Measurements from ENCODE around the gene P3H3.
"Not testable (repeated sequence)": the region's sequence is repeated elsewhere in the genome, so short reads cannot be mapped to it uniquely, and the experiment has no call there.

Gene P3H3

DNA sequence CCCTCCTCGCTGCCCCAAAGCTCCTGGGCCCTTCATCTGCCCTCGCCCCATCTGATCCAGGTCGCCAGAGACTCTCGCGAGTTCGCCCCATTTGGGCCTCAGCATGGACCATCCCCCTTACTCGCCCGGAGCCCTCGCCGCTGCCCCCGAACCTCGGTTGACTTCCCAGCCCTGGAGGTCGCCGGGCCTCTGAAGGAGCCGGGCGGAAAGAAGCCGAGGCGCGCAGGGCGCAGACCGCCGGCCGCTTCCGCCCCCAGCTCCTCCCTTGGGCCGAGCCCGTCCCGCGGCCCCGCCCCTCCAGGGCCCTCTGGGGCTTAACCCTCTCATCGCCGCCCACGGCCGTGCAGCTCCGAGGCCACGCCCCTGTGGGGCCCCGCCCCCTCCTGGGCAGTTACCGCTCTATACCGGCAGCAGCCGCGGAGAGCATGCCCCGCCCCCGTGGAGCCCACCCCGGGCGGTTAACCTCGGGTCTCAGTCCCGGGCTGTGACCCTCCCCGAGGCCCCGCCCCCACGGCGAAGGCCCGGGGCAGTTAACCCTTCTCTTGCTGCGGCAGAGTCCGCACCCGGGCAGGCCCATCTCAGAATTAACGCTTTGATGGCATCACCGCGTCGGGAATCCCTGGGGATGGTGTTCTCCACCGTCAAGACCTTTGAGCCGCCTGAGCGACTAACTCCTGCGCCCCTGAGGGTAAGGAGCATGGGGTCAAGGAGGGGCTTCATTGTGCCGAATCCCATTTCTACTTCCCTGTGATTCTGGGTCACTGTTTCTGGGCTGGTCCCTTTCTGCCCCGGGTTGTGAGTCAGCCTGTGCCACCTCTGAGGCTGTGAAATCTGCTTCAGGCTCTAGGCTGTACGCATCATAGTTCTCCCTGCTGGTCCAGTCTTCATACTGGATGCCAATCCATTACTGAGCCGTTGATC is 45.1 kb downstream of the P3H3 start, which contains the start of gene SPSB2:
Gene SPSB2, minus strand, starts transcription at position 210 of the 921 bp plus-strand sequence. CDS start 402 bp downstream, outside the sequence.
- Histone ChIP-seq H3K27ac (ENCODE audit: low read length) (peak within 1 kb of the TSS; percentile 41), H3K36me3 (ENCODE audit: control insufficient read depth, low read depth, low read length) (peaks cover 19% of the 10 kb centered on the region), H3K9ac (ENCODE audit: low read length) (peak within 1 kb of the TSS; percentile 62), H3K4me1 (ENCODE audit: control insufficient read depth, low read depth, low read length) (peaks cover 7% of the 10 kb centered on the region), H3K27me3 (ENCODE audit: control insufficient read depth, insufficient read depth, low read length) (no peaks in the 10 kb centered on the region), H3K4me3 (ENCODE audit: low read length) (peak within 1 kb of the TSS; percentile 83), H3K9me3 (ENCODE audit: control insufficient read depth, low read depth, low read length) (no peaks in the 10 kb centered on the region)

DNA sequence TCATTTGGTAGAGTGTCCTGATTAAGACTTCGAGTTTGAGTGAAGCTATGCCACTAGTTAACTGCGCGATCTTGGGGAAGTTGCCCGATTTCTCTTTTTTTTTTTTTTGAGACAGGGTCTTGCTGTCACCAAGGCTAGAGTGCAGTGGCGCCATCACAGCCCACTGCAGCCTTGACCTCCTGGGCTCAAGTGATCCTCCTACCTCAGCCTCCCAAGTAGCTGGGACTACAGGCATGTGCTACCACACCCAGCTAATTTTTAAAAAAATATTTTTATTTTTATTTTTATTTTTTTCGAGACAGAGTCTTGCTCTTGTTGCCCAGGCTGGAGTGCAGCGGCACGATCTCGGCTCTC is 45.8 kb downstream of the P3H3 start:
- Histone ChIP-seq H3K9ac (ENCODE audit: low read length) (peak overlapping the region; percentile 62), H3K36me3 (ENCODE audit: control insufficient read depth, low read depth, low read length) (peaks cover 19% of the 10 kb centered on the region), H3K27ac (ENCODE audit: low read length) (peak overlapping the region; percentile 41)

DNA sequence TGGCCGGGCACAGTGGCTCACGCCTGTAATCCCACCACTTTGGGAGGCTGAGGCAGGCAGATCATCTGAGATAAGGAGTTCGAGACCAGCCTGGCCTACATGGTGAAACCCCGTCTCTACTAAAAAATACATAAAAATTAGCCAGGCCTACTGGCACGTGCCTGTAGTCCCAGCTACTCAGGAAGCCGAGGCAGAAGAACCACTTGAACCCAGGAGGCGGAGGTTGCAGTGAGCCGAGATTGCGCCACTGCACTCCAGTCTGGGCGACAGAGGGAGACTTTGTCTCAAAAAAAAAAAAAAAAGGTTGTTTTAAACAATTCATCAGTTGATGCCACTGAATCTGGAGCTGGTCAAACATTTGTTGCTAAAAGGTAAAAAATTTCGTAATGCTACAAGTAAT is 51.6 kb downstream of the P3H3 start:
- not testable (repeated sequence) for H3K36me3 ChIP-seq (ENCODE audit: control insufficient read depth, low read depth, low read length); H3K4me1 ChIP-seq (ENCODE audit: control insufficient read depth, low read depth, low read length); H3K9ac ChIP-seq (ENCODE audit: low read length); H3K27me3 ChIP-seq (ENCODE audit: control insufficient read depth, insufficient read depth, low read length); H3K4me3 ChIP-seq (ENCODE audit: low read length); H3K9me3 ChIP-seq (ENCODE audit: control insufficient read depth, low read depth, low read length); H3K27ac ChIP-seq (ENCODE audit: low read length)

More for the DNA sequence above, 45.8 kb downstream of the P3H3 start:
- H3K4me1 ChIP-seq (ENCODE audit: control insufficient read depth, low read depth, low read length); H3K27me3 ChIP-seq (ENCODE audit: control insufficient read depth, insufficient read depth, low read length); H3K9me3 ChIP-seq (ENCODE audit: control insufficient read depth, low read depth, low read length): not testable (repeated sequence)
- H3K4me3 ChIP-seq (ENCODE audit: low read length): peak overlapping the region; percentile 80

DNA sequence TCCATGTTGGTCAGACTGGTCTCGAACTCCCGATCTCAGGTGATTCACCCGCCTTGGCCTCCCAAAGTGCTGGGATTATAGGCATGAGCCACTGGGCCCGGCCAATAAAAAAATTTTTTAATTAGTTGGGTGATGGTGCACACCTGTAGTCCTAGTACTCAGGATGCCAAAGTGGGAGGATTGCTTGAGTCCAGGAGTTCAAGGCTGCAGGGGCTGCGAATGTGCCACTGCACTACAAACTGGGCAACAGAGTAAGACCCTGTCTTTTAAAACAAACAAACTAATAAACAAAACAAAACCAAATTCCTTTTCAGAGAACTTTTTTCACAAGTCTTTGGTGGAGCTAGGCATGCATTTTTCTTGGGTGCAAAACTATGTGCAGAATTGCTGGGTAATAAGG is 55.0 kb downstream of the P3H3 start:
- no peaks in the 10 kb centered on the region for H3K27me3 ChIP-seq (ENCODE audit: control insufficient read depth, insufficient read depth, low read length)
- no peak overlapping the region for H3K4me3 ChIP-seq (ENCODE audit: low read length)
- H3K4me1 ChIP-seq (ENCODE audit: control insufficient read depth, low read depth, low read length): peaks cover 6% of the 10 kb centered on the region
- H3K36me3 ChIP-seq (ENCODE audit: control insufficient read depth, low read depth, low read length): no peaks in the 10 kb centered on the region
- H3K9ac ChIP-seq (ENCODE audit: low read length): no peak overlapping the region
- H3K27ac ChIP-seq (ENCODE audit: low read length): no peak overlapping the region
- H3K9me3 ChIP-seq (ENCODE audit: control insufficient read depth, low read depth, low read length): no peaks in the 10 kb centered on the region

DNA sequence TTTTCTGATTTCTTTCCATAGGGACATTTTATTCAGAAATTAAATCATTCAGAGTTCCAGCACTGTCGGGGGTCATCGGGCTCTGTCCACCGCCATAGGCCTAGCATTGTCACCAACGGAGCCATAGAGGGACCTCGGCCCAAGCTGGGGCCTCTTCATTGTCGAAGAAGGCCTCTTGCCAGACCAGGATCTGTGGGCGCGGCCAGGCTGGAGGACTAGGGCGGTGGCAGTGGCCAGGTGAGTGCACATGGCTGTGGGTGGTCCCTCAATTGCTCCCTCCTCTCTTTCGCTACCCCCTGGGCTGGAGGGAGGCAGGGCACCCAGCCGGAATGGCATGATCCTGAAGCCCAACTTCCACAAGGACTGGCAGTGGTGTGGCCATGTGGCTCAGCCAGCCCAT is 55.5 kb downstream of the P3H3 start:
- Histone ChIP-seq H3K4me1 (ENCODE audit: control insufficient read depth, low read depth, low read length) (peaks cover 6% of the 10 kb centered on the region), H3K9ac (ENCODE audit: low read length) (no peak overlapping the region), H3K27me3 (ENCODE audit: control insufficient read depth, insufficient read depth, low read length) (no peaks in the 10 kb centered on the region), H3K9me3 (ENCODE audit: control insufficient read depth, low read depth, low read length) (no peaks in the 10 kb centered on the region), H3K27ac (ENCODE audit: low read length) (no peak overlapping the region), H3K4me3 (ENCODE audit: low read length) (no peak overlapping the region), H3K36me3 (ENCODE audit: control insufficient read depth, low read depth, low read length) (no peaks in the 10 kb centered on the region)

DNA sequence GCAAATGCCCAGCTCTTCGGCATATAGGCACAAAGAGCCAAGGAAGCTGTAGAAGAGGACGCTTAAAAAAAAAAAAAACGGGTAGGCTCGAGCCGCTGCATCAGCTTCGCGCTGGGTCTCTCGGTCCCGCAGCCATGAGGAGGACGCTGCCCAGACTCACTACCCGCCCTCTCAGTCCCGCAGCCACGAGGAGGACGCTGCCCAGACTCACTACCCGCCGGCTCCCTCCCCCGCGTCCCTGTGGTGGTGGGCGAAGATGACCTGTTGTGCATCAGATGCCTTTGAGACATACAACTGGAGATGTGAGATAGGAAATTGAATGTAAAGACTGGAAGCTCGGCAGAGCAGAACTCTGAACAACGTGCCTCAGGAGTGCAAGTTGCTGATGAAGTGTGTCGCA is 56.3 kb downstream of the P3H3 start:
- no peak overlapping the region for H3K9ac ChIP-seq (ENCODE audit: low read length)
- no peak overlapping the region for H3K27ac ChIP-seq (ENCODE audit: low read length)
- H3K9me3 ChIP-seq (ENCODE audit: control insufficient read depth, low read depth, low read length): no peaks in the 10 kb centered on the region
- H3K27me3 ChIP-seq (ENCODE audit: control insufficient read depth, insufficient read depth, low read length): no peaks in the 10 kb centered on the region
- H3K36me3 ChIP-seq (ENCODE audit: control insufficient read depth, low read depth, low read length): no peaks in the 10 kb centered on the region
- H3K4me1 ChIP-seq (ENCODE audit: control insufficient read depth, low read depth, low read length): peaks cover 6% of the 10 kb centered on the region
- H3K4me3 ChIP-seq (ENCODE audit: low read length): no peak overlapping the region

DNA sequence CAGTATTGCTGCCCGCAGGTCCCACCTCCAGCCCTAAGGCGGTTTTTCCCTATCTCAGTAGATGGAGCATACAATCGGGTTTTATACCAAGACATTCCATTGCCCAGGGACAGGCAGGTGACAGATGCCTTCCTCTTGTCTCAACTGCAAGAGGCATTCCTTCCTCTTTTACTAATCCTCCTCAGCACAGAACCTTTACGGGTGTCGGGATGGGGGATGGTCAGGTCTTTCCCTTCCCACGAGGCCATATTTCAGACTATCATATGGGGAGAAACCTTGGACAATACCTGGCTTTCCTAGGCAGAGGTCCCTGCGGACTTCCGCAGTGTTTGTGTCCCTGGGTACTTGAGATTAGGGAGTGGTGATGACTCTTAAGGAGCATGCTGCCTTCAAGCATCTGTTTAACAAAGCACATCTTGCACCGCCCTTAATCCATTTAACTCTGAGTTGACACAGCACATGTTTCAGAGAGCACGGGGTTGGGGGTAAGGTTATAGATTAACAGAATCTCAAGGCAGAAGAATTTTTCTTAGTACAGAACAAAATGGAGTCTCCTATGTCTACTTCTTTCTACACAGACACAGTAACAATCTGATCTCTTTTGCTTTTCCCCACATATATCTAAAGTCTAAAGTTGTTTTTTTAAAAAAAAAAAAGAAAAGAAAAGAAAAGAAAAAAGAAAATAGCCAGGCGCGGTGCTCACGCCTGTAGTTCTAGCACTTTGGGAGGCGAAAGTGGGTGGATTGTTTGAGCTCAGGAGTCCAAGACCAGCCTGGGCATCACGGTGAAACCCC is 58.2 kb downstream of the P3H3 start:
- not testable (repeated sequence) for H3K9ac ChIP-seq (ENCODE audit: low read length)

DNA sequence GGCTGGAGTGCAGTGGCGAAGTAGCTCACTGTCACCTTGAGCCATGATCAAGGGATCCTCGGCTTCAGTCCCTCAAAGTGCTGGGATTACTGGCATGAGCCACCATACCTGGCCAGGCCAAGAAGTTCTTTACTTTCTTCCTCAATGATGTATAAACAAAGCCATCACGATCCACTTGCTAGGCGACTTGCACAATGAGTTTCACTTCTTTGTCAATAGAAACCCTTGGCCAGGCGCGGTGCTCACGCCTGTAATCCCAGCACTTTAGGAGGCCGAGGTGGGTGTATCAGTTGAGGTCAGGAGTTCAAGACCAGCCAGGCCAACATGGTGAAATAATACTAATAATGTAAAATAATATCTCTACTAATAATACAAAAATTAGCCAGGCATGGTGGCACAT is 59.3 kb downstream of the P3H3 start:
- no peak overlapping the region for H3K27ac ChIP-seq (ENCODE audit: low read length)
- no peaks in the 10 kb centered on the region for H3K27me3 ChIP-seq (ENCODE audit: control insufficient read depth, insufficient read depth, low read length)
- peaks cover 12% of the 10 kb centered on the region for H3K4me1 ChIP-seq (ENCODE audit: control insufficient read depth, low read depth, low read length)
- H3K4me3 ChIP-seq (ENCODE audit: low read length): no peak overlapping the region
- no peaks in the 10 kb centered on the region for H3K36me3 ChIP-seq (ENCODE audit: control insufficient read depth, low read depth, low read length)
- H3K9me3 ChIP-seq (ENCODE audit: control insufficient read depth, low read depth, low read length): no peaks in the 10 kb centered on the region
- no peak overlapping the region for H3K9ac ChIP-seq (ENCODE audit: low read length)

More for the DNA sequence above, 58.2 kb downstream of the P3H3 start:
- H3K4me3 ChIP-seq (ENCODE audit: low read length); H3K27ac ChIP-seq (ENCODE audit: low read length); H3K27me3 ChIP-seq (ENCODE audit: control insufficient read depth, insufficient read depth, low read length); H3K36me3 ChIP-seq (ENCODE audit: control insufficient read depth, low read depth, low read length); H3K9me3 ChIP-seq (ENCODE audit: control insufficient read depth, low read depth, low read length): not testable (repeated sequence)
- peaks cover 12% of the 10 kb centered on the region for H3K4me1 ChIP-seq (ENCODE audit: control insufficient read depth, low read depth, low read length)

DNA sequence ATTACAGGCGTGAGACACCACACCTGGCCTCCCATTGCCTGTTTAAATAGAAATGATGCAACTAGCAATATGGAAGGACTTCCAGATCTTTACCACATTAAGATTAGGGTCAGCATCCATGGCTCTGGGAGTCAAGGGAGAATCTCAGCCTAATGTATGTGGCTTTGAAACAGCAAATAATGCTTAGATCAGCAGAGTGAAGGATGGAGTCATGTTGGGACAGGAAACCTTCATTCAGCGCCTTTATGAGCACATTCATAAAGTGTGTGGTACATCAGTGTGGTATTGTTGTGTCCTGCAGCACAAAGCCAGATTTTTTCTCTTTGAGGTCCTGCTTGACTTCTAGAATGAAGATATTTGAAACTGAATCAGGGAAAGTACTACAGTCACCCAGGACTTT is 60.2 kb downstream of the P3H3 start:
- Histone ChIP-seq H3K4me3 (ENCODE audit: low read length) (no peak overlapping the region), H3K36me3 (ENCODE audit: control insufficient read depth, low read depth, low read length) (no peaks in the 10 kb centered on the region), H3K27me3 (ENCODE audit: control insufficient read depth, insufficient read depth, low read length) (no peaks in the 10 kb centered on the region), H3K9ac (ENCODE audit: low read length) (no peak overlapping the region), H3K9me3 (ENCODE audit: control insufficient read depth, low read depth, low read length) (no peaks in the 10 kb centered on the region), H3K27ac (ENCODE audit: low read length) (no peak overlapping the region), H3K4me1 (ENCODE audit: control insufficient read depth, low read depth, low read length) (peaks cover 12% of the 10 kb centered on the region)

DNA sequence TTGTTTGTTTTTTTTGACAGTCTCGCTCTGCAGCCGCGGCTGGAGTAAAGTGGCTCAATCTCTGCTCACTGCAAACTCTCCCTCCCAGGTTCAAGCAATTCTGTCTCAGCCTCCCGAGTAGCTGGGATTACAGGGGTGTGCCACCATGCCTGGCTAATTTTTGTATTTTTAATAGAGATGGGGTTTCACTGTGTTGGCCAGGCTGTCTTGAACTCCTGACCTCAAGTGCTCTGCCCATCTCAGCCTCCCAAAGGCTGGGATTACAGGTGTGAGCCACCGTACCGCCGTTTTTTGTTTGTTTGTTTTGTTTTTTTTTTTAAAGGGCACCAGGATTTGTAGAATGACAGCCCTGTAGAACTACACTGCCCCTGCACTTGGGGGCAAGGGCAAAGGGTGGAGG is 60.6 kb downstream of the P3H3 start:
- not testable (repeated sequence) for H3K27ac ChIP-seq (ENCODE audit: low read length)
- peaks cover 12% of the 10 kb centered on the region for H3K4me1 ChIP-seq (ENCODE audit: control insufficient read depth, low read depth, low read length)

More for the DNA sequence above, 60.6 kb downstream of the P3H3 start:
- H3K9me3 ChIP-seq (ENCODE audit: control insufficient read depth, low read depth, low read length); H3K4me3 ChIP-seq (ENCODE audit: low read length); H3K9ac ChIP-seq (ENCODE audit: low read length); H3K27me3 ChIP-seq (ENCODE audit: control insufficient read depth, insufficient read depth, low read length); H3K36me3 ChIP-seq (ENCODE audit: control insufficient read depth, low read depth, low read length): not testable (repeated sequence)

Measured in iPS-18a (cell line).